Breast epithelium (tissue), 3 donors: ENCODE results near the gene USP12.

Experiments
- CTCF ChIP-seq, 3 donors: fragments of 450-650 bp; IDR thresholded peaks; one replicate each; pipeline ENCODE4 v1.5.1; 2016 to 2017; ENCODE audit warnings: antibody characterized with exemption in 3 of 3, mild to moderate bottlenecking in 3 of 3, moderate library complexity in 3 of 3
- POLR2A ChIP-seq: fragments of 450-650 bp; IDR thresholded peaks from one replicate; pipeline ENCODE4 v1.6.1; 2016; ENCODE audit warnings: antibody characterized with exemption, mild to moderate bottlenecking, moderate library complexity
- POLR2AphosphoS5 ChIP-seq, 3 donors: sonication (generic); formaldehyde crosslinking; IDR thresholded peaks; one replicate each; pipeline ENCODE4 v1.6.1; 2017; ENCODE audit warnings: antibody characterized with exemption in 3 of 3

GRCh38 chr13:27038323-27038722, 133.3 kb downstream of the USP12 start:
- TF ChIP-seq CTCF (IDR thresholded peaks at IDR 0.05) (no peak), POLR2AphosphoS5 (IDR thresholded peaks at IDR 0.05) (no peak), POLR2A (no peak)
